ENCODE measurements around the gene NFKBIE.

GRCh38 chr6:44277763-44278162 lies 12.4 kb upstream of the NFKBIE start:
- TF ChIP-seq CTCF (IDR thresholded peaks at IDR 0.05; ENCODE audit: poor library complexity, severe bottlenecking): no peak
- no peak for TF ChIP-seq RAD21 (conservative IDR thresholded peaks at IDR 0.05)
- no peak for TF ChIP-seq EZH2 (IDR thresholded peaks at IDR 0.05; ENCODE audit: borderline replicate concordance, insufficient read depth, low read length, poor library complexity, severe bottlenecking)
- no peak for TF ChIP-seq REST (IDR thresholded peaks at IDR 0.05; ENCODE audit: borderline replicate concordance)
- TF ChIP-seq EP300 (conservative IDR thresholded peaks at IDR 0.05; ENCODE audit: poor library complexity, severe bottlenecking): no peak
- no peak for TF ChIP-seq TAF1 (IDR thresholded peaks at IDR 0.05; ENCODE audit: low read depth)
- TF ChIP-seq POLR2AphosphoS5 (IDR thresholded peaks at IDR 0.05): no peak
- TF ChIP-seq SMC3 (conservative IDR thresholded peaks at IDR 0.05; ENCODE audit: poor library complexity): no peak
- TF ChIP-seq MXI1 (conservative IDR thresholded peaks at IDR 0.05; ENCODE audit: poor library complexity, severe bottlenecking): no peak
